NCI-H1417 treated with DMSO at 0.1 percent for 48 hours (cell line): Measurements from ENCODE around the gene NCAPG2.
"Not testable (repeated sequence)": the region's sequence is repeated elsewhere in the genome, so short reads cannot be mapped to it uniquely, and the experiment has no call there.

ENCODE experiments used
- DNase-seq: peaks from one replicate; lab custom pipeline; 2025; lab: John Stamatoyannopoulos, UW

Gene NCAPG2

GRCh38 chr7:158705234-158705850 is 738 bp upstream of the NCAPG2 start:
- DNase-seq = no peak

- DNase-seq = not testable (repeated sequence)
Observed at GRCh38 chr7:158703679-158704523, 703 bp downstream of the NCAPG2 start.

DNA sequence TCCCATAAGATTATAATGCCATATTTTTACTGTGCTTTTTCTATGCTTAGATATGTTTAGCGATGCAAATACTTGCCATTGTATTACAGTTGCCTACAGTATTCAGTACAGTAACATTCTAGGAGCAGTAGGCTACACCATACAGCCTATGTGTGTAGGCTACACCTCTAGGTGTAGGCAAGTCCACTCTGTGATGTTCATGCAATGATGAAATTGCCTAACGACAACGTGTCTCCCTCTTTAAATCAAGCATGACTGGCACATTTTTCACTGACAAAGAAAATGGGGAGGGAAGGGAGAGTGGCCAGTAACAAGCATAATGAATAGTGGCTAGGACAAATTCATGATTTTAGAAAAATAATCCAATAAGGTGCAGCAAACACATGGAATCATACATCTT is 1.7 kb downstream of the NCAPG2 start:
- no peak for DNase-seq

- DNase-seq = no peak
Observed at GRCh38 chr7:158702196-158702595, 2.4 kb downstream of the NCAPG2 start.

- no peak for DNase-seq
Observed at GRCh38 chr7:158700008-158700407, 4.6 kb downstream of the NCAPG2 start.

DNA sequence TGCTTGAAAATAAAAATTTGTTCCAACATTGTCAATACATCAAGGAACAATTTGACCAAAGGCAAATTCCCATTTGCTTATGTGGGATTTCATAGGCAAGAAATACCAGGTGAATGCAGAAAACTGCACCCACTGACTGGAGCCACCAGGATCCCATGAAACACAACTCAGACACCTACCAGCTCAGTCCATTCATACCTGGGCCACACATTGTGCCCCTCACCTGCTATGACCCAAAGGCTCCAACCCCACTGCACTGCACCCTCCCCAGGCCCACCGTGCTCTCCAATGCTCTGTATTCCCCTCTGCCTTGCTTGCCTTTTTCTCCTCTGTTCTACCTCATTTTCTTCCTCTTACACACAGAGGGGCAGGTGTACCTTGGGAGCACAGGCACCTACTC is 5.3 kb downstream of the NCAPG2 start:
- no peak for DNase-seq

DNA sequence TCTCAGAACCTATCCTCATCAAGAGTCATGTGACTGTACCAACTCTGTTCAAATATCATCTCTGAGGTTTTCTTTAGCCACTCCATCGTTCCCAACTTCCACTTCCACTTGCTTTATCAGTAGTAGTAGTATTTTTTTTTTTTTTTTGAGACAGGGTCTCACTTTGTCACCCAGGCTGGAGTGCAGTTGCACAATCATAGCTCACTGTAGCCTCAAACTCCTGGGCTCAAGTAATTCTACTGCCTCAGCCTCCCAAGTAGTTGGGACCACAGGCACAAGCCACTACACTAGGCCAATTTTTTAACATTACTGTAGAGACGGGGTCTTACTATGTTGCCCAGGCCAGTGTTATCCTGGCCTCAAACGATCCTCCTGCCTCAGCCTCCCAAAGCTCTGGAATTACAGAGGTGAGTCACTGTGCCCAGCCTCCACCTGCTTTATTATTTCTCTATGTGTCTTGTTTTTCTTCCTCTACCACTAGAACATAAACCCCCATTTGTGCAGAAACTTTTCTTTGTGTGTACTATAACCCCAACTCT is 5.9 kb downstream of the NCAPG2 start:
- no peak for DNase-seq

DNA sequence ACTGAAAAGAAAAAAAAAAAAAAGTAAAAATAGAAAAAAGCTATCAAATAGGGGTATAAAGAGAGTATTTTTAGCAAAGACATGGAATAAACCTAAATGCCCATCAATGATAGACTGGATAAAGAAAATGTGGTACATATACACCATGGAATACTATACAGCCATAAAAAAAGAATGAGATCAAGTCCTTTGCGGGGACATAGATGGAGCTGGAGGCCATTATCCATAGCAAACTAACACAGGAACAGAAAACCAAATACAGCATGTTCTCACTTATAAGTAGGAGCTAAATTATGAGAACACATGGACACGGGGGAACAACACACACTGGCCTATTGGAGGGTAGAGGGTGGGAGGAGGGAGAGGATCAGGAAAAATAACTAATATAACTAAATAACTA is 7.0 kb downstream of the NCAPG2 start:
- not testable (repeated sequence) for DNase-seq

DNA sequence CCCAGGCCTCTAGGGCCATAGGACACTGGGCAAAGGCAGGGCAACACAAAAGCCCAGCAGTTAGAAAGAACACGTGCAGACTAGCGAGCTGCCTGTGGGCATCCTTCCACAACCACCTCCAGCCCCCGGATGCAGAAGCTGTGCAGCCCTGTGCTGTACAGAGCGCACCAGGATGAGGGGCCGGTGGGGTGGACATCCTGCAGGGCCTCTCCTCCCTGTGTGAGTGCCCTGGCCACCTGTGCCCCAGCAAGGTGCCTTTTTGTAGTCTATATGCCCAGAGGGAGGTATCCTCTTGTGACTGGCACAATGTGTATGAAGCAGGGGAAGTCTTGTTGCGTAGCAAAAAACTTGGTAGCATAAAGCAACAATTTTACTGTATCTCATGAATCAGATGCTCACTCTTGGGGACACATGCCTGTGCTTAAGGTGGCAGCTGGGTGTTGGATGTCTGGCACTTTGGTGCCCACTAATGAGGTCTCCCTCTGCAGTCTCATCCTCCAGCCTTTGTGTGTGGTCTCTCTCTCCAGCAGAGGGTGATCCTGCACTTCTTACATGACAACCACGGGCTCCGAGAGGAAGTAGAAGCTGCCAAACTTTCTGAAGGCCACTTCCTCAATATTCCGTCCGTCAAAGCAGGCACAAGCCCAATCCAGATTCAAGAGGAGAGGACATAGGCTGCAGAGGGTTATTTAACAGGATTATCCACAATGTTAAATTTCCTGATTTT is 8.7 kb downstream of the NCAPG2 start:
- DNase-seq = no peak

- DNase-seq = no peak
Observed at GRCh38 chr7:158695056-158695455, 9.5 kb downstream of the NCAPG2 start.

GRCh38 chr7:158694650-158695049 is 10.0 kb downstream of the NCAPG2 start:
- no peak for DNase-seq

GRCh38 chr7:158689488-158689887 is 15.1 kb downstream of the NCAPG2 start:
- DNase-seq = no peak

DNA sequence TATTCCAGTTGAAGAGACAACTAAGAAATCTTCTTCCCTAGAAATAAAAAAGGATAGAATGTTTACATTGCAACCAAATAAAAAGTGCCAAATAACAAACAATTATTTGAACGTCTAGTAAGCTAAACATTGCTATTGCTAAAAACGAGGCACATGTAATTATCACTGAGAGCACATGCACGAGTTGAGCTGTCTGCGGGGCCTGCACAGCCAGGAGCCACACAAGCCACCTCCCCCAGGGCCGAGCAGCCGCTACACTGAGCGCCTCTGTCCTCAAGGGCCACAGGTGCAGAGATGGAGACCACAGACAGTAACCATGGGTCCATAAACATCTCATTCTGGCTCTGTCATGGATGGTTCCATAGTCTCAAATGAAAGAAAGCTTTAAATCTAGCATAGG is 17.2 kb downstream of the NCAPG2 start:
- no peak for DNase-seq

- no peak for DNase-seq
Observed at GRCh38 chr7:158685693-158686092, 18.9 kb downstream of the NCAPG2 start.

DNA sequence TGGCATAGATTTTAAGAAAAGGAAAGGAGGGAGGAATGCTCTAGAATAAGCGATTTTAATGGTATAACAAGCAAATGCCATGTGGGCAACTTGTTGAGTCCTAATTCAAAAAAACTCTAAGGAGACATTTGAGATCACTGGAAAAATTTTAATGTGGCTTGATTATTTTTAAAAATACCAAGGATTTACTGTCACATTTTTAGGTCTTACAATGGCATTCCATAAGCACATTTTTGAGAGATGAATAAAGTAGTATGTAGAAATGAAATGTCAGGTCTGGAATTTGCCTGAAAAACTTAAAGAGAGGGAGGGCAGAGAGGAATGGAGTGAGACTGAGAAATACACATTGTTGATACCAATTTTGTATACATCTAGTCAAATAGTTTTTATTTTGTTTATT is 20.3 kb downstream of the NCAPG2 start:
- DNase-seq = no peak

DNA sequence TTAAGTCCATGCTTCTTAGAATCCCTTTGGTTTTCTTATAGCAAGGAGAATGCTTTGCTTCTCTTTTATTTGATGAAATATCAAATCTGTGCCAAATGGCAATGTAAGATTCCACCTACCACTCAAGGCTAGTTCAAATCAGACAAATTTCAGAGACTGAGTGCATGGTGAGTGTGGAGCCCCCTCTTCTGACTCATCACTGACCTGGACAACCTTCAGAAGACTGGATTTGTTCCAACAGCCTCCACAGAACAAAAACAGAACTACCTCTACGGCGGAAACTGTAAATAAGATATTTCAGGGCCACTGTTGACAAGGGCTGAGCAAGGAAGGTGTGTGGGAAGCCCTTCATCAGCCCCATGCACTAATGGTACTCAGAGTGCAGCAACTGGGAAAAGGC is 21.1 kb downstream of the NCAPG2 start:
- DNase-seq = no peak

DNA sequence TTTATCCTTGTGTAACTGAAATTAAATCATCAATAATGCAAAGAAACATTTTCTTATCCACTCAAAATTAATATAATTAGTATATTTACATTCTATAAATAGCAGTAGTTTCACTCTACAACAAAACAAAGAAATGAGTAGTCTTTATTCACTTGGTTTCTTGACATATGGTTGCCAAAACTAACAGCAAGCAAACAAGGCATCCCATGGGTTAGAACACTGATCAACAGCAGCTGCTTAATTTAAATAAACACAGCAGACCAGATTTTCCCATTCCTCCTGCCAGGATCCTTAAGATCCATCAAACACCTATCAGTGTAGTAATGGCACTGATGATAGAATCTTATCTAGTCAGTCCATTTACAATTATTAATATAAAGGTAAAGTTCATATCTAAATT is 22.1 kb downstream of the NCAPG2 start:
- no peak for DNase-seq

DNA sequence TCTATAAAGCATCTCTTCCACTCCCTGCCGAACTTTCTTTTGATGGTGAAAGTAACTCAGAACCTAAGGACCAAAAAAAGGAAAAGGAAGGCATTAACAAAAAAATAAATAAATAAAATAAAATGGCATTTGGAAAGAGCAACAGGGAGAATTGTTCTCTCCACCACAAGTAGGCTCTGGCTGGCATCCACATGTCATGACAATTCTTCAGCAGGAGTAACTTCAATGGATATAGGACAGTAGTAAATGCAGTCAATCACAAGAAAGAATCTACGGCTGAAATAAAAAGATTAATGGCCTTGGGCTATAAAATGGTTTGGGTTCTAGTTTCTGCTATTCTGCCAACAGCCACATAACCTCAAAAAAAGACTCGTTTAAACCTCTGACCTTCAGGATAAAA is 23.9 kb downstream of the NCAPG2 start:
- DNase-seq = no peak

GRCh38 chr7:158676906-158677305 is 27.7 kb downstream of the NCAPG2 start:
- DNase-seq = no peak

DNA sequence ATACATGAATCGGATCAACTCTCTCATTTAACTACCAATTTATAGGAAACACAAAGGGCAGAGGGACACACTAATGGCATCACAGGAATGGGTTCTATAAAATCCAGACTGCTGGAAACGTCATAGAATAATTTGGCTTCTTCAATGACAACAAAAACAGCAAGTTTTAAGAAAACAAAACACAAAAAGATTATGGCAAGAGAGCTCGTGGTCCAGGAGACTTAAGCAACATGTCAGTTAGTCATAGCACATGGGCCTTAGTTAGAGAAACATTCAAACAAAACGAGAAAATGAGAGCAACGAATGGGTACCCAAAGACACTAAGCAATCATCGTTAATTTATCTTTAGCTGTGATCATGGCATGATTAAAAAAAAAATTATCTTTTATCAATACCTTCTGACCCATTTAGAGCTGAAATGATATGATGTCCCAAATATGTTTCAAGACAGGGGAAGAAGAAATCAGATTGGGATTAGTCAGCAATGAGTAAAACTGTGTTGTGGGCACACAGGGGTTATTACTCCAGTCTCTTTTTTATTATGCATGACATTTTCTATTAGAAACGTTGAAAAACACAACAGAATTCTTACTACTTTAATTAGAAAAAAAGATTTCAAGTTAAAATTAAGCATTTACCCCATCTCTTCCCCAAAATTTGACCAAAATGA is 28.3 kb downstream of the NCAPG2 start:
- DNase-seq = no peak

- DNase-seq = no peak
Observed at GRCh38 chr7:158672975-158673374, 31.6 kb downstream of the NCAPG2 start.

DNA sequence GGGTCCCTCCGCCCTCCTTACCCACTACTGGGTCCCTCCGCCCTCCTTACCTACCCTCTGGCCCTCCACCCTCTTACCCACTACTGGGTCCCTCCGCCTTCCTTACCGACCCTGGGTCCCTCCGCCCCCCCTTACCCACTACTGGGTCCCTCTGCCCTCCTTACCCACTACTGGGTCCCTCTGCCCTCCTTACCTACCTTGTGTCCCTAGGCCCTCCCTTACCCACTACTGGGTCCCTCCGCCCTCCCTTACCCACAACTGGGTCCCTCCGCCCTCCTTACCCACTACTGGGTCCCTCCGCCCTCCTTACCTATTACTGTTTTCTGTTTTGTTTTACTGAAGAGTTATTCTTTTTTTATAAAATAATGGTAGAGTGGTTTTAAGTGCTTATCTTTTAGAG is 36.5 kb downstream of the NCAPG2 start:
- not testable (repeated sequence) for DNase-seq
